ENCODE results near the gene EML6.

DNA sequence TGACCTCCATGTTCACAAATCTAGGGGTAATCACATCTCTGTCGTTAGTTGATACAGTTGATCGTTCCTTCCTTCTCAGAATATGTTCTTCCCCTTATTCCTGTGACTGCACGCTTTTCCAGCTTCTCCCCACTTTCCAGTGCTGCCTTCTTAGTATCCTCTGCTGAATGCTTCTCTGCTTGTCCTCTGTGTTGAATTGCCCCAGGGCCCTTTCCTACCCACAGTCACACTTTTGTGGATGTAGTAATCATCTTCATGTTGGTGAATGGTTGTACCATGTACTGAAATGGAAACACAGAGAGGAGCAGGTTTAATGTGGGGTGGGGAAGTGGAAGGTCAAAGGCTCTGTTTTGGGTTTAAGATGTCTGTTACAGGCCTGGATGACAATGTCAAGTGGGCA lies 47.2 kb downstream of the EML6 start:
- TF ChIP-seq CTCF (conservative IDR thresholded peaks at IDR 0.05; ENCODE audit: low read length) (no peak), EZH2phosphoT487 (IDR thresholded peaks at IDR 0.05; ENCODE audit: borderline replicate concordance) (no peak)
